ENCODE results near the gene DNAH6.
"Not testable (repeated sequence)": the region's sequence is repeated elsewhere in the genome, so short reads cannot be mapped to it uniquely, and the experiment has no call there.

DNAH6 gene

DNA sequence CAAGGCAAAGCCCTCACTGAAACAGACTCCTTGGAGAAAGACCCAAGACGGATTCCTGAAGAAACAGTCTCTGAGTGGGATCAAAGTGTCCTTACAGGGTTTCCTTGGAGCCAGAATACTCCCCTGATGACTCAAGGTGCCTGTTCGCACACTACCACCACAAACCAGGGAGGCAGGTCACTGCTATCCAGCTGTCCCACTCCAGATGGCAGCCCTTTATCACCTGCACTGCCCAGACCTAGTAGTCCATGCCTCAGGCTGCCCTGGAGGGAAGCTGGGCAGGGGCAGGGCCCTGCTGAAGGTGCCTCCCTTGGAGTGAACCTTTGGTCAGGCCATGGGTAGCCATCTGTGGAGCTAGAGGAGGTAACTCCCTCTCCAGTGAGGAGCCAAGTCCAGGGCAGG lies 330.4 kb downstream of the DNAH6 start:
- DNase-seq, result no peak

DNA sequence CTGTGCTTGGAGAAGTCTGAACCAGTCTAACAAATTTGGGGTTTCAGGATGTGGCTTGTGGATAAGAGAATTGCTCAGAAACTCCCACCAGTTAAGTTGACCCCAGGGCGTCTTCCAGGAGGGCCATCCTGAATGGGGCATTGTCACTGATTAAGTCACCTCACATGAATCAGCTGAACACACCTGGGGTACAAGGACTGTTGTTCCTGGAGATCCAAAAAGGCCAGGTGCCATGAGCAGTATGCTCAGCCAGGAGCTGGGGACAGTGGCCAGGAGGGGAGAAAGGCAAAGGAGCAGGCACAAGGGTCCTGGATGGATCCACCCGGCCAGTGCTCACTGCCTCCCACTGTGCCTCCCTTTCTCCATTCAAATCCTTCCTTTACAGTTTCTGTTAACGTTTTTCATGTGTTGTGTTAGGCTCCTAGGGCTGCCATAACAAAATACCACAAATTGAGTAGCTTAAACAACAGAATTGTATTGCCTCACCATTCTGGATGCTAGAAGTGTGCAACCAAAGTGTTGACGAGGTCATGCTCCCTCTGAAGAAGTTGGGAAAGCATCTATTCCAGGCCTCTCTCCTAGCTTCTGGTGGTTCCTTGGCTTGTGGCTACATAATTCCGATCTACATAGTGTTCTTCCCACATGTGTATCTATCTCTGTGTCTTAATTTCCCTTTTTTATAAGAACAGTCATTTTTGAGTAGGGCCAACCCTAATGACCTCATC lies 331.2 kb downstream of the DNAH6 start:
- no peak for DNase-seq

DNA sequence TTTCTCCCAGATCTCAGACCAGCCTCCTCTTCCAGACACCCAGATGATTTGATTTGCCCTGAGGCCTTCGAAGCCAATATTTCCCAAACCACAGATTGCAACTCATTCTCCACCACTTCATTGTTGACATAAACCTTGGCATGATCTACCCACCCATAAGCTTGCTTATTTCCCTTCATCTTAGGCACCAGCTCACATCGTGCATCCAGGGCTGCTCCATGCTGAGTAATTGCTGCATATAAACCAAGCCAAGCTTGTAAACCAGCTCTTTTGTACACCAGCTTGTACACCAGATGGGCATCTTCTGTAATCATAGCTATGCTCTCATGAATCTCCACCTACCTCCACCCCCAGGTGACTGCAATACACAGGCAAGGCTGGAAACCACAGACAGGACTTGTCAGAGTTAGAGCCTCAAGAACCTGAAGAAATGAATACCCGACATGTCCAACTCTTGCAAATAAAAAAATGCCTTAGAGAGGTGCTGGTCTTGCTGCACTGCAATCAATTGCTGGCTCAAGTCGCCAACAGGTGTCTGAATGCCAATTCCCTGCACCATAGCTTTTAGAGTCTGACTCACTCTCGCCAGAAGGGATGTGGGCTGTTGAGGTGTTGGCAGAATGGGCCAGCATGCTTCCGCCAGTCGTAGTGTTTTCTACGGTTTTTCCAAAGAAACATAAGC lies 333.1 kb downstream of the DNAH6 start:
- no peak for DNase-seq

DNA sequence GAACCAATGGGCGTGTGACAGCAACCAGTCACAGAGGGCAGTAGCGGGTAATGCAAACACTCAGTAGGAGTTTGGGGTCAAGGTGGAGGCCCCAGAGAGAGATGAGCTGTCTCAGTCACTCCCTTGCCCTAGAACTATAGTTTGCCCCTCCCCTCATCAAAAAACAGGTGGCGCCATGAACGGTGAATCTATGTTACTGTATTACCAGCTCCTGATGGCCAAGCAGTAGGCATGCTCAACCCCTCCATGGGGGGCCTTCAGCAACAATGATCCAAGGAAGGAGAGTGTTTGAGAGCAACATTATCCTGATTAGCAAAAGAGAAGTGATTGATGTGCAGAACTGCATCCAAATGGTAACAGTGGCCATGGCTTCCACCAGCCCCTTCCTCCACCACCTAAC lies 334.2 kb downstream of the DNAH6 start:
- no peak for DNase-seq

DNA sequence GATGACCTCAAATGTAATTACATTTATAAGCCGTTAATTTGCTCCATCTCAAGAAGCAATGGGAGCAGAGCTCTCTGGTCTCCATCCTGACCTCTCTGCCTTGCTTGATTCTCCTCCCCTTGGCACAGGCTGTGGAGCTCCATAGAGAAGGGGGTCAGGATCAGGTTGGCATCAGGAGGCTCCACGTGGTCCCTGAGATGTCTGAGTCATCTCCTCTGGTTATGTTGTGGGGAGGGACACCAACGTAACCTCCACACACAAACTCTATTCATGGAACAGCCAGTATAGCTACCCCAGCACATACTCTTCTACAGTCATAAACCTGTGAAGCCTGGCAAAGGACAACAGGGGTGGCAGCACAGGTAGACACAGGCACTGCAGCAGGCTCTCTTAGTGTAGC lies 335.6 kb downstream of the DNAH6 start:
- DNase-seq, result no peak

DNA sequence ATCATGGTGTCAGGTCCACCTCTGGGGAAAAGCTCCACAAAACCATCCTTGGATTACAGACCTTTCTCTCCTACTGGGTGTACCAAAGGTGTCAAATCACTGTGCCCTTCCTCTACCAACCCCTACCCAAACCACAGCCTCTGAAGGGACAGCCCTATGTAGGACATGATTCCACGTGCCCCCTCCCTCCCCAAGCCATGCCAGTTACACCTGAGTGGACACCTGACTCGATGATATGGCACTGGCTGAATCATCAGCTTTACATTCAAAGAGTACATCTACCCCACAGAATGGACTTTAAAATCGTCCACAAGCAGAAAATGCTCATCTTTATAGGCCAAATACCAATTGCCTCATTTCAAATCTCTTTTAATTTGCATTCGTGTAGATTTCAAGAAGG lies 338.6 kb downstream of the DNAH6 start:
- no peak for DNase-seq

DNA sequence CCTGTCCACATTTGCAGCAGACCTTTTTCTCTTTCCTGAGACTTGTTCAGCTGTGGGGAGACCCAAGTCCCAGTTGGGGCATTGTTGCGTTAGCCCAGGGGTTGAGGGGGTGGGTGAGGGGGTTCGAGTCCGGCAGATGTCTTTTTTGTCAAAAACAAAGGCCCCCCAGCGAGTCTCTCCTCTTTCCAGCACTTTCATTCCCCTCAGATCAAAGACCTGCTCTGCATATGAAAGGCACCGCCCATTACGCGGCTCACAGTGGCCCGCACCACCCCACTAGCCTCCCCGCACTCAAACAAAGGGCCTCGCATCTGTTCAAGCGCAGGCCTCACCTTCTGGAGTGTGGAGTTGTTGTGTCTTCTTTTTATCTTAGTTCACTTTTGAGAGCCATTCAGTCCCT lies 339.4 kb downstream of the DNAH6 start:
- DNase-seq, result no peak

DNA sequence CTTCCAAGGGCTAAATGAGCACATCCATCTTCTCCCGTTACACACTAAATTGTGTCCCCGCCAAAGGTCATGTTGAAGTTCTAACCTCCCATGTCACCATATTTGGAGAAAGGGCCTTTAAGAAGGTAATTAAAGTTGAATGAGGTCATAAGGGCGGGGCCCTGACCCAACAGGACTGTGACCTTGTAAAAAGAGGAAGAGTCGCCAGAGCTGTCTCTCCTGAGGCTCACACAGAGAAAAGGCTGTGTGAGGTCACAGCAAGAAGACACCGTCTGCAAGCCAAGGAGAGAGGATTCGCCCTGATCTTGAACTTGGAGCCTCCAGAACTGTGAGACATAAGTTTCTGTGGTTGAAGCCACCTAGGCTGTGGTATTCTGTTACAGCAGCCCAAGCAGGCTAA lies 340.5 kb downstream of the DNAH6 start:
- DNase-seq, result no peak

DNA sequence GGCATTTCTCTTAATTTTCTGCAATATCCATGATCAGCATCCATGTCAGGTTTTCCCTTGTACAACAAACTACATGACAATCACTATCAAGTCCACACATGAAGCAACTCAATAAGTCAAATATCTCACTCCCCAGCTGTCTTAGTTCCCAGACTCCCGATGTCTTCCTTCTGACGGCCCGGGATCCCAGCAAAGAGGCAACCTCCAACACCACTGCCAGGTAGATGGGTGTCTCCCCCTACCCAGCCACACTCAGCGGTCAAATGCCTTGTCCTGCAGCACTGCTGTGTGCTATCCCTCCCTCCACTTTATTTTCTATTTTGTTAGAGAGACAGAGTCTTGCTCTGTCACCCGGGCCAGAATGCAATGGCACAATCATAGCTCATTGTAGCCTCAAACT lies 341.3 kb downstream of the DNAH6 start:
- DNase-seq, result no peak

DNA sequence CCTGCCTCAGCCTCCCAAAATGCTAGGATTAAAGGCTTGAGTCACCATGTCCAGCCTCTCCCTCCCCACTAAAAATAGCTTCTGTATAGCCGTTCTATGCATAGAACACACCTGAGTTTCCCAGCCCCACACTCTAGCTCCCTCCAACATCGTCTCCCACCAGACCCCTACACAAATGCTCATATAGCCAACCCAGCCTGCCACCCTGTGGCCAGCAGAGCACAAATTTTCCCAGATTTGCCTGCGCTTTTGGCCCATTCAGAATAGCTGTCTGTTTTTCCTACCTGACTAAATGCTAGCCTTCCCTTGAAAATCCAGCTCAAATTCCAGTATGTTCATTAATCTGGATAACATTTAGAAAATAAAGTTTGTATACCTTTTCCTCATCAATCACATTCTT lies 341.8 kb downstream of the DNAH6 start:
- no peak for DNase-seq

DNA sequence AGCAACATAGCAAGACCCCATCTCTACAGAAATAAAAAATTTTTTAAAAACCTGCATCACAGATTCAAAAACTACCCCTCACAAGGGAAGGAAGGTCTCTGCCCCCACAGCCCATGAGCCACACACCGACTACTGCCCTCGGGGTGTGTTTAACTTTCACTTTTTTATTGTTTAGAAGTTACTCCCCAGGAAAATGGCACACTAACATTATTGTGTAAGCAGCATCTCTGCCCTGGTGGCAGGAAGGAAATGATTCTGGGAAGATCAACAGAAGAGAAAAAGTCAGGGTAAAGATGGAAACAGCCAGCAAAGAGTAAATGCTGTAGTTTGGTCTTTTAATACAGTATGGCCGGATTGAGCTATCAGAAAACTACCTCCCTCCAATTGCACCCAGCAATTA lies 342.6 kb downstream of the DNAH6 start:
- DNase-seq, result no peak

DNA sequence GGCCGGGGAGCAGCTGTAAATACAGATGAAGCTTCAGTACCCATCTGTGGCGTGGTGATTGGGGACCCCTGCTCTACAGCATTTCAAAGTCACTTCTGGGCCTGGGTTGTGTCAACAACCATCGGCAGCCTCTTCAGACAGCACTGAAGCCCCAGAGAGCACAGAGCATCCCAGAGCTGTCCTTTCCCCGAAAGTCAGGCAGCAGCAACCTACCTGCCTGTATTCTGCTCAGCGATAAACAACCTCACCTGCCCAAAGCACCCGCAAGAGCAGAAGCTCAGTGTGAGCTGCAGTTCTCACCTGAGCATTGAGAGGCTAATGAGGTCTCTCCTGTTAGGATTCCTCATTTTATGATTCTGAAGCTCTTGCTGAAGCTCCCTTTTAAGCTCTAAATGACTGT lies 345.2 kb downstream of the DNAH6 start:
- no peak for DNase-seq

DNA sequence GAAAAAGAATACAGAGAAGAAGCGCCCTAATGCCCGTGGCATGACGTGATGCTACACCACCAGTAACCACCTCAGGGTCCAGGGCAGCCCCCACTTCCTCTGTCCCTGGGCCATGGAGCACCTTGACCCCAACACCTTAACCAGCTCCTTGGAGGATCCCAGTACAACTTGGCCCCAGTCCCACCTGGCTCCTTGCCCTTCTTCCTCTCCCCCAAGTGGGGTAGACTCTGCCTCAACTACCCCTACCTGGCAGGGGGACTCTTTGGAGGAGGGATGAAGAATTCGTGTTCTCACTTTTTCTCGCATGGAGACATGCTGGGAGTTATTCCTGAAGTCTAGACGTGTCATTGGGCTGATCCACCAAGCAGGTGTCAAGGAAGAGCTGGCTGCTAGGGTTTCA lies 345.7 kb downstream of the DNAH6 start:
- no peak for DNase-seq

DNA sequence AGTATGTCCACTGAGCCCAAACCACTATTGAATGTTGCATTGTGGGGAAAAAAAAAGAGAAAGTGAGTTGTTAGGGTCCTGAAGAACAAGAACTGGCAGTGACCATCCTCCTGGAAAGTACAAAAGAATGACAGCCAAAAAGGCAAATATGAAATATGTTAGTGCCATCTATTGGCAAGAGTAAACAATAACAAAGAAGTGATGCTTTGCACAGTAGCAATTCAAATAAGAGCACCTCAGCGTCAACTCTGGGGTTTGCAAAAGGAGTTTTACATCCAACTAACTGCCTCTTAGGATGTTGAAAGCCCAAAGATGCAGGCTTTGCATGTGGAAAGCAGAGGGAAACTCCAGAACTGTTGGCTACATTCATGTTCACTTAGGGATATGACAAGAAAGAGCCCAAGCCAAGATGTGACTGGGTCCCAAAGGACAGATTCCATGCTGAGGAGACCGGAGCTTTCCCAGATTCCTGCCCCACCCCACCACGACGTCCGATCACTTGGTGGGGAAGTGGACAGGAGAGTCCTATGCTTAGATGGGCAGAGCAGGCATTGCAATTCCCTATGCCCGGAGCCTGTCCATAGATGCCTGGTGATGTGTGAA lies 349.0 kb downstream of the DNAH6 start:
- peak; percentile 30 for DNase-seq

DNA sequence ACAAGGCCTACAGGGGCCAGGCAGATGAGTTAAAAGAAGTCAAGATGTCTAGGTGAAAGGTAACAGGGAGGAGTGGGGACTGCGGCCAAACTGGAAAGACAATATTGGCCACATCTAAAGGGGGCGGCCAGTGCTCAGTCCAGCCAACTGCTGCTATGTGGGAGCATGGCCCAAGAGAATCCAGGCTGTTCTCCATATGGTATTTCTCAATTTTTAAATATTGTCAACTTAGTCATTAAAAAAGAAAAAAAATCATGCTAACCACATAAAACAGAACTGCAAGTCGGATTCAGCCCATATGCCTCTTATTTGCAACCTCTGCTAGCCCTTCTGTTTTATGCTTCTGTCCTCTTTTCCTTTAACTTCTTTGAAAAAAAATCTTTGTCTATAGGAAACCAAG lies 349.8 kb downstream of the DNAH6 start:
- no peak for DNase-seq

DNA sequence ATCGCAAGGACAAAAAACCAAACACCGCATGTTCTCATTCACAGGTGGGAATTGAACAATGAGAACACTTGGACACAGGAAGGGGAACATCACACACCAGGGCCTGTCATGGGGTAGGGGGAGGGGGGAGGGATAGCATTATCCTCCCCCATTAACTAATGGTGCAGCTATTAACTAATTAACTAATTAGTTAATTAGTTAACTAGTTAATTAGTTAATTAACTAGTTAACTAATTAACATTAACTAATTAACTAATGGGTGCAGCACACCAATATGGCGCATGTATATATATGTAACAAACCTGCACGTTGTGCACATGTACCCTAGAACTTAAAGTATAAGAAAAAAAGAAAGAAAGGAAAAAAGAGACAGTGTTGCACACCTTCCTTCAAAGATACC lies 352.0 kb downstream of the DNAH6 start:
- not testable (repeated sequence) for DNase-seq
